NCI-H1436 (cell line): Measurements from ENCODE around the gene IRAK3.
A peak's percentile ranks its signal among the peaks of the same experiment; 100 is the strongest.
"Not testable (repeated sequence)": the region's sequence is repeated elsewhere in the genome, so short reads cannot be mapped to it uniquely, and the experiment has no call there.

Experiments
- DNase-seq: peaks from one replicate; lab custom pipeline; 2025; lab: John Stamatoyannopoulos, UW

The IRAK3 gene

GRCh38 chr12:66262737-66263136 lies 73.7 kb downstream of the IRAK3 start:
- DNase-seq: no peak

- no peak for DNase-seq
These were observed 79.5 kb downstream of the IRAK3 start for GRCh38 chr12:66268562-66268961.

- DNase-seq: no peak
These were observed 80.1 kb downstream of the IRAK3 start for GRCh38 chr12:66269142-66269541.

- peak; percentile 11 for DNase-seq
These were observed 80.9 kb downstream of the IRAK3 start for GRCh38 chr12:66269757-66270383.

GRCh38 chr12:66270613-66271012 lies 81.6 kb downstream of the IRAK3 start:
- DNase-seq: no peak

GRCh38 chr12:66272650-66273049 lies 83.6 kb downstream of the IRAK3 start:
- no peak for DNase-seq

GRCh38 chr12:66273147-66273546 lies 84.1 kb downstream of the IRAK3 start:
- DNase-seq: no peak

- DNase-seq: no peak
These were observed 86.0 kb downstream of the IRAK3 start for GRCh38 chr12:66275040-66275439.

- no peak for DNase-seq
These were observed 90.2 kb downstream of the IRAK3 start for GRCh38 chr12:66279123-66279712.

- no peak for DNase-seq
These were observed 91.5 kb downstream of the IRAK3 start for GRCh38 chr12:66280561-66280960.

- DNase-seq: no peak
These were observed 93.2 kb downstream of the IRAK3 start for GRCh38 chr12:66282244-66282643.

GRCh38 chr12:66287275-66287674 lies 98.3 kb downstream of the IRAK3 start:
- DNase-seq: no peak

GRCh38 chr12:66288121-66288520 lies 99.1 kb downstream of the IRAK3 start:
- DNase-seq: no peak

GRCh38 chr12:66289485-66289884 lies 100.5 kb downstream of the IRAK3 start:
- no peak for DNase-seq

- DNase-seq: no peak
These were observed 101.7 kb downstream of the IRAK3 start for GRCh38 chr12:66290716-66291200.

GRCh38 chr12:66296176-66296683 lies 107.2 kb downstream of the IRAK3 start:
- DNase-seq: no peak

- no peak for DNase-seq
These were observed 108.1 kb downstream of the IRAK3 start for GRCh38 chr12:66297080-66297479.

GRCh38 chr12:66297923-66298322 lies 108.9 kb downstream of the IRAK3 start:
- no peak for DNase-seq

GRCh38 chr12:66301944-66302826 lies 113.2 kb downstream of the IRAK3 start, which contains the start of gene HELB:
Gene HELB (plus strand): TSS chr12:66302493. CDS start chr12:66302604, 111 bp downstream.
- DNase-seq: peak; percentile 97

GRCh38 chr12:66302827-66303169 lies 113.8 kb downstream of the IRAK3 start:
- DNase-seq: no peak

GRCh38 chr12:66303316-66303804 lies 114.3 kb downstream of the IRAK3 start:
- not testable (repeated sequence) for DNase-seq
